HG03520 (cell line): ENCODE results near the gene IGF2R.

Source experiments
- ATAC-seq: cut with Tn5 transposase; IDR thresholded peaks from one replicate; pipeline ENCODE4 v1.9.1; 2021; ENCODE audit warnings: mild to moderate bottlenecking, moderate library complexity; ENCODE audit not compliant: unreplicated experiment

Gene IGF2R

DNA sequence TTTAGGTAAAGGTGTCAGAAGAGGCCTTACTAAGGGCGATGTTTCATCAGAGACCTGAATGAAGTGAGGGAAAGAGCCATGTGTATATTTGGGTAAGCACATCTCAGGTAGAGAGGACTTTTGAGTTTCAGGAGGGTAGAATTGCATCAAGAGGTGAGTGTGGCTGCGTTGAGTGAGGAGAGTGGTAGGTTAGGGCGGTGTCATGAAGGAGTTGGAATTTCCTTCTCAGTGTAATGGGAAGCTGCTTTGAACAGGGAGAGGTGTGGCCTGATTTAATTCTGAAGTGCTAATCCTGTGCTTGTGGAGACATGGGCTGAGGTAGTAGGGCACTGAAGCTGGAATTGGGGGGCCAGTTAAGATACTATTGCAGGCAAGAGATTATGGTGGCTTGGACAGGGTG, 53.9 kb downstream of the IGF2R start:
- ATAC-seq, result no peak

DNA sequence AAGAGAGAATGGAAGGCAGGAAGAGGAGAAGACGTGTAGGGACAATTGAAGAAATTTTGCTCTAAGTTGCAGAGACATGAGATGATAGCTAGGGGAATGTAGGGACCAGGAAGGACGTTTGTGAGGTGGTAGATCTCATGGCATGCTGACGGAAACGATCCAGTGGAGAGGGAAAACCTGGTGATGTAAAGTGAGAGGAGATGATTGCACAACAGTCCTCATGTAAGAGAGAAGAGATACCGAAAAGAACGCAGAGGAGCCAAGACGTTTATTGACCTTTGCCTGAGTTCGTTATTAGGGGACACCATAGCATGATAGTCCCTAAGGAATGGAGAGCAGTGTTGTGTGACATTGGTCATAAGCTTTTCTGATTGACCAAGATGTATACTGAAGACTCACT, 55.3 kb downstream of the IGF2R start:
- no peak for ATAC-seq

DNA sequence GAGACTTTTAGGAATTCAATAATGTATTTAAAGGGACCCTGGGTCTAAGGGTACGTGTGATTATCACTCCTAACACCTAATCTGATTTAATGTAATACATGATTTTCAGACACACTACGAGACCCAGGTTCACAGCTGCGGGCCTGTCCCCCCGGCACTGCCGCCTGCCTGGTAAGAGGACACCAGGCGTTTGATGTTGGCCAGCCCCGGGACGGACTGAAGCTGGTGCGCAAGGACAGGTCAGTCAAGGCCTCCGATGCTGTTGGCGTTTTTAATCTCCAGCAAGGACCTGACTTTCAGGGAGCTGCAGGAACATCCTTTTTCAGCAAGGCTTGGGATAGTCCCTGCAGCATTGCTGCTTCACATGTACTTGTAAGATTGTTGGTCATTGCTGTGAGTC, 58.2 kb downstream of the IGF2R start:
- no peak for ATAC-seq

DNA sequence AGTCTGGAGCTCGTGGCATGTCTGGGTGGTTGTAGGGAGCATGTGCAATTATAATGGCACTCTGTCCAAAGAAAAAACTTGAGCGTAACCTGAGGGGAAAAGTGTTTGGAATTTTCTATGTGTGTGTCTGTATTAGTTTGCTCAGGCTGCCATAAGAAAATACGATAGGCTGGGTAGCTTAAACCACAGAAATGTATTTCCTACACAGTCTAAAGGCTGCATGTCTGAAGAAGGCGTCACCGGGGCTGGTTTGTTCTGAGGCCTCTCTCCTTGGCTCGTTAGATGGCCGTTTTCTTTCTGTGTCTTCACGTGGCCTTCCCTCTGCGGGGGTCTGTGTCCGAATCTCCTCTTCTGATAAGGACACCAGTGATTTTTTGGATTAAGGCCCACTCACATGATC, 59.0 kb downstream of the IGF2R start:
- ATAC-seq, result no peak

DNA sequence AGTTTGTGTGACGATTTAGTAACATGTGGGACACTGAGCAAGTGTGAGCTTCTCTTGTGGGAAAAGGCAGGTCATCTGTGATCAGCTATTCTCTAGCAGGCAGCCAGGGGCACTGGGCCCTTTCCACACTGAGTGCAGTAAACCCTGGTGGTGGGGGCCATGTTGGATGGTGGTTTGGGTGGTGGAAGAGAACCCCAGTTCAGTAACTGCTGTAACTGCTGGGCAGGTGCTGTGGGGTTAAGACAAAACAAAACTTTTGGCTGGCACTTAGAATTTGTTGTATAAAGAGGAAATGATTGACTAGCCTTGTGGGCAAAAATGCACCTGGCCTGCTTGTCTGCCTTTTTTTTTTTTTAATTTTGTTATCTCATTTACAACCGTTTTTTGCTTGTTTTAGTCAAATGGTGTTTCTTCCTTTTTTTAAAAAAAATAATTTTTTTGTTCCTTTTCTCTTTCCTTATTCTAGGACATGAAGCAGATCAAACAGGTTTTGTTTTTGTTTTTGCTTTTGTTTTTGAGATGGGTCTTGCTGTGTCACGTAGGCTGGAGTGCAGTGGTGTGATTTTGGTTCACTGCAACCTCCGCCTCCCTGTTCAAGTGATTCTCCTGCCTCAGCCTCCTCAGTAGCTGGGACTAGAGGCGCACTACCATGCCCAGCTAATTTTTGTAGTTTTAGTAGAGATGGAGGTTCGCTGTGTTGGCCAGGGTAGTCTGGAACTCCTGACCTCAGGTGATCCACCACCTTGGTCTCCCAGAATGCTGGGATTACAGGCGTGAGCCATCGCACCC, 59.8 kb downstream of the IGF2R start:
- ATAC-seq, result no peak

DNA sequence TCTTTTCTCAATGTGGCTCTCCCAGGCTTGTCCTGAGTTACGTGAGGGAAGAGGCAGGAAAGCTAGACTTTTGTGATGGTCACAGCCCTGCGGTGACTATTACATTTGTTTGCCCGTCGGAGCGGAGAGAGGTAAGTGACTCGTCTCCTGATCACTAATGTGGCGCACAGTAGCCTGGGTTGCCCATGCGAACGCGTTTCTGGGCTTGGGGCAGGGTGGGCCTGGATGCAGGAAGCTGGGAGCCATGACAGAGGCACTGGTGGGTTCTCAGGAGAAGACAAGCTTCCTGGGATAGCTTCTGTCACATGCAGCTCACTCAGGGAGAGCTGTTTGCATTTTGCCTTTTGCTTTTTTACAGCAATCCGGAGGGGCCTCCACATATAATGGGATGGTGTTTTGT, 60.6 kb downstream of the IGF2R start:
- ATAC-seq, result no peak

DNA sequence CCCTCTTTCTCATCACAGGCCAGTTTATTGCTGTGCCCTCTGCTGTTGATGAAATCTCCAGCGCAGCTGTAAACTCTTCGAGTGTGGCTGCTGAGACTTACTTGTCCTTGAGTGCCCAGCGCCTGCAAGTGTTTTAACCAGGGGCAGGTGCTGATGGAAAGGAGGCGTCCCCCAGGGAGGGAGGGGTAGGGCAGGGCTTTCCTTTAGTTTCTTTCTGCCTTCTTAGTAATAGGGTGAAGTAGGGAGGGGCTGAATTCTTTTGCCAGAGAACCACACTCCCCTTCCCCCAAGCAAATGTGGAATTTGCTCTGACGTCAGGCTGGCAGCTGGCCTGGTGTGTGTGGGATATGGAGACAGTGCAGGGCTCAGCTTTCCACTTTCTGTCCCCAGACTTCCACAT, 61.2 kb downstream of the IGF2R start:
- no peak for ATAC-seq

DNA sequence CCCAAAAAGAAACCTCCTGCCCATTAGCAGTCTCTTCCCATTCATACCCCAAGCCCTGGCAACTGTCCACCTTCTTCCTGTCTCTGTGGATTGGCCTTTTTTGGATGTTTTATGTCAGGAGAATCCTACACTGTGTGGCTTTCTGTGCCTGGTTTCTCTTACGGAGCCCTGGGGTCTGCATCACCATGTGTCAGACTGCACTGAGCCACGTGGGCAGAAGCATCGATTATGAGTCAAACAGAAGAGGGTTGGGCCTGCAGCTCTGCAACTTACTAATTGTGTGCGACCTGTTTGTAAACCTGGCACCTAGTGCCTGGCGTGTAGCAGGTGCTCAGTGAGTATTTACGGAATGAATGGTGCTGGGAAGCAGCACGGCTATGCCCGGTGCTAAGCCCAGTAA, 62.6 kb downstream of the IGF2R start:
- ATAC-seq, result no peak

DNA sequence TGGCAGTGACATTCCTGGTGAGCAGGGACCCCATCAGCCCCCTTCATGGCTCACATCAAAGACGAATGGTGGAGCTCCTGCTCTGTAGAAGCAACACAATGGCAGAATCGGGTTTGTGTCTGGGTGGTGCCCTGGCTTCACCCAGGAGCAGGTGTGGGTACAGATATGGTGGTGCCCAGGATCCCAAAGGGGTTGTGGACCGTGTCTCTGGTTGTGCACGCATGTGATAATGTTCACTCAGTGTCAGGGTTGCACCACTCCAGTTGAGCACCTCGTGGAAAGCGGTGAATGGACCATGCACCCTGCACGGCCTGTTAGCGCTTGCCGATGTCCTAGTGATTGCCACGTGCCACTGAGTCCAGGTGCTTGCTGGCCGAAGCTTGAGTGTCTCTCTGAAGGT, 63.0 kb downstream of the IGF2R start:
- ATAC-seq, result no peak

DNA sequence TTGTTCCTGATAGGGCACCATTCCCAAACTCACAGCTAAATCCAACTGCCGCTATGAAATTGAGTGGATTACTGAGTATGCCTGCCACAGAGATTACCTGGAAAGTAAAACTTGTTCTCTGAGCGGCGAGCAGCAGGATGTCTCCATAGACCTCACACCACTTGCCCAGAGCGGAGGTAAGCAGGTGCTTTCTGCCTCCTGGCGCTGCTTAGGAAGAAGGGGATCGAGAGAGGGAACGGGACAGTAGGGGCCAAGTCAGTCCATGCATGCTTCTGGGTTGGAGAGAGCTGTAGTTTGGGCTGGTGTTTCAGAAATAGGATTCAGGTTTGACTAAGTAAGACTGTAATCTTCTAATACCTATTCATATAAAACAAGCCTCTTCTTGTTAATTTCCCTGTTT, 63.7 kb downstream of the IGF2R start:
- no peak for ATAC-seq

DNA sequence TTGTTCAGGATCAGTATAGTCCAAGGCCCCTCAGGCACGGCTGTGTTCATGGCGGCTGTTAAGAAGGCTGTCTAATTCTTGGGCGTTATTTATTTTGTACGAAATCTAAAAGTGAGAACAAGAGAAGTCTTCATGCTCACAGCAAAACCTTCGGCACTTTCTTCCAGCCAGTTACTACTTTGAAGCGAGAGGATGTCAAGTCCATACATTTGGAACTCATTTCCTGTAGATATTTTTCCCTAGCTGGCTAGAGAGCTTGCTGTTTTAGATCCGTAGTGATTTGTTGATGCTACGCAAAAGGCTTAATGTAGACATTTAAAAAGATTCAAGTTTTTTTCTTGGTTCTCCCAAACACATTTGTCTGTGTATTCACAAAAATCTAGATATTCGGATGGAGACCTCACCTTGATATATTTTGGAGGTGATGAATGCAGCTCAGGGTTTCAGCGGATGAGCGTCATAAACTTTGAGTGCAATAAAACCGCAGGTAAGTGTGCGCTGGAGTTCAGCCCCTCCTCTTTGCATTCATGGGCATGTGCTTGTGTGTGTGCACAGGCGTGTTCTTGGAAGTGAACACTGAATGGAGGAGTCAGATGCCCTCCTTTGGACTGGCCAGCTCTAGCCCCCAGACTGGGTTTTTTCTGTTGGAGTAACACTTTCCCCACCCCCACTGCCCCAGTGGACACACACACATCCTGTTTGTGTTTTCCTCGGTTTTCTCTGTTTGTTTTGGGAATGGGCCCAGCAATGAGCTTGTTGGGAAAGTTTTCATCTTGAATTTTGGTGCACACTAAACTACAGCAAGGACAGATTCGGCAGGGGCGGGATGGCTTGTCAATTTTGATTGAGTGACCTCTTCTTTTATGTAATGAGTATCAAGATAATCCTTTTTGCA, 65.4 kb downstream of the IGF2R start:
- no peak for ATAC-seq

DNA sequence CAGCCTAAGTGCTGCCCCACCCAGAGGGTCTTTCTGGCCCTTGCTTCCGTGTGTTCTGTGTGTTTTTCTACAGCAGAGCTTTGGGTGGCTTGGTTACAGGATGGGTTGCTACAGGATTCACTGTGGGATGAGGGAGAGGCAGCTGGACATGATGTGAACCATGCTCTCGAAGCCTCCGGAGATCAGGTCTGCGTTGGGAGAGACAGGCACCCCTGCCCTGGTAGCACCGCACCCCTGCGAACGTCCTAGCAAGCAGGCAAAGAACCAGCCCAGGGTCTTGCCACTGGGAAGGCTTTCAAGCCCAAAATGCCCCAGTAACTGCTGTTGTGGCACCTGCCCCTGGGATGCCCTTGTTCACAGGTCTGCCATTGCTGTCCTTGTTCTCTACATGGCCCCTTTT, 66.4 kb downstream of the IGF2R start:
- ATAC-seq, result no peak

DNA sequence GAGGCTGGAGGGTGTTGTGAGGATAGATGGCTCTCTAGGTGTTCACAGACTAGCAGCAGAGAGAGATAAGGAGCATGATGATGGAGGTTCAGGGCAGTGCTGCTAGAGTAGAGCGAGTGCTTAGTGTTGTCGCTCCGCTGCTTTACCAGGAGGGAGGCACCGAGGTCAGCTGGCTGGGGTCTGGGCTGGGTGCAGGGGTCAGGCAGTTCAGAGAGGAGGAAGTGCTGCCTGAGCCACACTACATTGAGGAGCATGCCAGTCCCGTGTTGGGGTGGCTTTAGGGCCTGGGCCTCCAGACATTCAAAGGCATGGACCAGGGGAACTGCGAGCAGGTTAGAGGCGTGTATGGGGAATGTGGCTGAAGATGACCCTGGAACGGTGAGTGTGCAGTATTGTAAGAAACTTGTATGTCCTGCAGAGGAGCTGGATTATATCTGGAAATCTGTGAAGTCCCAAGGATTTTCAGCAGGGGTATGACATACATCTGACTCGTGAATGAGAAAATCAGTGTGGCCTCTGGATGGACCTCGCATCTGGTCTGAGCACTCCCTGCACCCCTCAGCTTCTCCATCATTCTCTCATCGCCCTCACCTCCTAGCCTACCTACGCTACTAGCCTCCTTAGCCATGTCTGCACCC, 66.9 kb downstream of the IGF2R start:
- no peak for ATAC-seq

DNA sequence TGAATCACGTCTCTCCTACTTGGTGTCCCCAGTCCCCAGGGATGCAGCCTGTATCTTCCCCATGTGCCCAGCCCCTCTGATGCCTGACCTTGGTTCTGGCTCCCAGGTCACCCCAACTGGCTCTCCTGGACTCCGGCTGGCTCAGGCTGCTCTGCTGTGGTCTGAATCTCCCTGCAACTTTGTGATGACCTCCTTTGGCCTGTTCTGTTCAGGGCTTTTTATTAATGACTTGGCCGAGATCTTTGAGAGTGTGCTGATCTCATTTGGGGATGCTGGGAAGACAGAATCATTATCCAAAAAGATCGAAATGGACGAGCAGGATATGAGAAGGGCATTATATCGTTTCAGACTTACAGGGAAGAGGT, 67.4 kb downstream of the IGF2R start:
- ATAC-seq, result no peak

DNA sequence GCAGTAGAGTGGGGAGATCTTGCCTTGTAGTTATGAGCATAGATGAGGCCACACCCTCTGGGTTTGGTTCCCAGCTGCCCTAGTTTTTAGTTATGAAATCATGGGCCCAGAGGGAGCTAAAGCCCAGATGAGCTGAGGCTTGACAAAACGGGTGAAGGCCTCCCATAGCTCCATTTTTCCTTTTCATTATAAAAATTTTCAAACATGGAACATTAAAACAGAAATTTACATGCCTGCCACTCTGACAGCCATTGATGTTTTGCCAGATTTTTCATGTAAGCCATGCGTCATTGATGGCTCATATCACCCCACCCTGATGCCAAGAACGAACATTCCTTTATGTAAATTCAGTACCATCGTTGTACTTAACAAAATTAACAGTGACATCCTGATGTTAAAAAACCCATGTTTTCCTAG, 67.9 kb downstream of the IGF2R start:
- ATAC-seq, result no peak

DNA sequence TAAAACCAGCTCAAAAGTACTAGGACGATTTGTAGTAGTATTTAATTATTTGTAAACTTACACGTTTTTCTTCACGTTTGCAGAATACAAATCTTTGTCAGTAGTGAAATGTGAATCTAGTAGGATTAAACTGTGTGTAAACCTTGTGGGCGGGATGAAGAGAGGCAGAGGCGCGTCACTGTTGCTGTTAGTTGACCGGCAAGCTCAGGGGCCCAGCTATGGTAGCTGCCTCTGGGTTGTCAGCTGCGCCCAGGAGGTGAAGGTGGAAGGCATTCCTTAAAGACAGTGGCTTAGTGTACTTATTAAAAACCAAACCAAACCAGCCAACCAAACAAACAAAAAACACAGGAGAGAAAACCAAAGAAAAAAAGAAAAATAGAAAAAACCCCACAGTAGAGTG, 69.6 kb downstream of the IGF2R start:
- no peak for ATAC-seq

DNA sequence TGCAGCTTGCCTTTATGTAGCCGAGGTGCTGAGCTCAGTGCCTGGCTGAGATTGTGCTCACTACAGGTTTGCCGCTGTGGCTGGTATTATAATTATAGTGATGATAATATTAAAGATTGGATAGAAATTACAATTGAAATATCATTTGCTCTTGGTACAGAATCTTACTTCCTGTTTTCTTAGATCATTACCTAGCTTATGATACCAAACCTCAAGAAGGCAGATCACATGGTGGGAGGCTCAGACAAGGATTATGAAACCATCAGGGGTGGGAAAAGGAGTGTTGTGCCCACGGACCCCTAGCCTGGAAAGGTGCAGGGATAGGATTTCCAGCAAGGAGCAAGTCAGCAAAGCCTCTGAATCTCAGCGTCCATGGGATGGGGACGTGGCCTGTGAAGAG, 70.6 kb downstream of the IGF2R start:
- no peak for ATAC-seq

DNA sequence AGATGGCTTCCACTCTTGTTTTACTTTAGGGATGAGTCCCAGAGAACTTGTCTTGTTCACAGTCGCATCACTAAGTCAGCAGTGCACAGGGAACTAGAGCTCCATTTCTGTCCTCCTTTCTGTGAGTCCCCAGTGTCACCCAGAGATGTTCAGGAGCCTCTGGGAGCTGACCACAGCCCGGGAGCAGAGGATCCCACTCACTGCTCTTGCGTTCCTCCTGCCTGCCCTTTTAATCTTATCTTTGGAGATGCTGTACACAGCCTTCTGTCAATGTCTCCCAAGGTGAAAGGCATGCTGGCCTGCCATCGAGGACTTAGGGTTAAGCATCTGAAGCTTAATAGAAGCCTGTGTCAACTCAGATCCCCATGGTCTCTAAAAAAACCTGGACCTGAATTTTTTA, 71.2 kb downstream of the IGF2R start:
- no peak for ATAC-seq

DNA sequence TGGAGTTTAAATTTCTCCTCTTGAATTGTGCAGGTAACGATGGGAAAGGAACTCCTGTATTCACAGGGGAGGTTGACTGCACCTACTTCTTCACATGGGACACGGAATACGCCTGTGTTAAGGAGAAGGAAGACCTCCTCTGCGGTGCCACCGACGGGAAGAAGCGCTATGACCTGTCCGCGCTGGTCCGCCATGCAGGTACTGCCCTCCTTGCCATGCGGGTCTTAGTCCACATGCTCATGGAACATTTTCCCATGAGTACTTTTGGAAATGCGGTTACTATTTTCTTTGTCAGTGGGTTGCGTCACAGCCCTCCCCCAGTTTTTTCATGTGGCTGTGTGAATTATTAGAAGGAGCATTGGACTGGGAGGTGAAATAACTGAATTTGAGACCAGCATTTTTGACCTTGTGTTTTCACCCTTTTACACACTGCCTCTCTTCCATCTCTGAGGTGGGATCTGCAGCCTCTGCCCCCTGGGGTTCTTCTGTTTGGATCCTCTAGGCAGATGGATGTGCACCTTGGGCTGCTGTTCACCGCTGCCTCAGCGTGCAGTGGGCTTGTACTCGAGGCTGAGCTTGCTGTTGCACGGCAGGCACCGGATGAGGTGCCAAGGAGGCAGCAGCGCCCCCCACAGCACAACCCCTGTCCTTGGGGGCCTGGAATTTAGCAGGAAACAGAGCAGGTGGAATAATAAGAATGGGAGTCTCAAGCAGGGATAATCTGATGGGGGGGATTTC, 71.8 kb downstream of the IGF2R start:
- no peak for ATAC-seq

DNA sequence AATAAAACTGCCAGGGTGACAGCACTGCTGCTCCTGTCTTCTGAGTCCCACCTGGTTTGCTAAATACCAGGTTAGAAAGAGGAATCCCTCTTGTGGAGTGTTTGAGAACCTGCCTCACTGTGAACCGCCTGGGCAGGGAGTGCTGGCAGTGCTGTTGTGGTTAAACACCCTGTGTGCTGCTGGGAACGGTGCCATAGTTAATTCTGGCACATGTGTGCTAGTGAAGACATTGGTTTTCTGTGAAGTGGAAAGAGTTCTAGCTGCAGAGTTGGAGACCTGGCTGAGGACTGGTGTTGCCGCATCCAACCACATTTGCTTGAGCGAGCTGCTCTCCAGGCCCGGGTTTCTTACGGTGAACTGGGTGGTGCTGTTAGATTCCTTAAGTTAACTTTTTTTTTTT, 72.7 kb downstream of the IGF2R start:
- no peak for ATAC-seq
